H9 (cell line): ENCODE measurements around the gene PDXK. TPM values are rescaled to one million over a fixed set of nuclear protein-coding genes. Genes with fewer than 3 reads are reported as not detected.

ENCODE experiments used
- DNase-seq: peaks from one replicate; pipeline ENCODE4 v3.0.0-alpha.2; 2017
- H2AFZ ChIP-seq: one replicate; pipeline ENCODE4 v1.6.1; 2013; ENCODE audit warnings: mild to moderate bottlenecking, low read length, control low read depth, moderate library complexity
- H2AK5ac ChIP-seq: 2 replicates; pipeline ENCODE4 v1.6.1; 2013; ENCODE audit warnings: low read length, control low read depth, mixed read lengths; ENCODE audit not compliant: insufficient read length
- H2BK120ac ChIP-seq: one replicate; pipeline ENCODE4 v1.6.1; 2013; ENCODE audit warnings: low read depth, mild to moderate bottlenecking, low read length, control low read depth, inconsistent platforms; ENCODE audit not compliant: poor library complexity, severe bottlenecking
- H2BK12ac ChIP-seq: 2 replicates; pipeline ENCODE4 v1.6.1; 2013; ENCODE audit warnings: low read length, control low read depth, mixed read lengths, low read depth; ENCODE audit not compliant: insufficient read length
- H2BK15ac ChIP-seq: 2 replicates; pipeline ENCODE4 v1.6.1; 2013; ENCODE audit warnings: low read depth, low read length, control low read depth
- H2BK20ac ChIP-seq: one replicate; pipeline ENCODE4 v1.6.1; 2013; ENCODE audit warnings: low read depth, mild to moderate bottlenecking, low read length, control low read depth, inconsistent platforms; ENCODE audit not compliant: poor library complexity, severe bottlenecking
- H2BK5ac ChIP-seq: 2 replicates; pipeline ENCODE4 v1.6.1; 2013; ENCODE audit warnings: low read length, control low read depth, mixed read lengths; ENCODE audit not compliant: insufficient read length
- H3K14ac ChIP-seq: 2 replicates; pipeline ENCODE4 v1.6.1; 2013; ENCODE audit warnings: low read length, control low read depth; ENCODE audit not compliant: insufficient read depth
- H3K18ac ChIP-seq: 2 replicates; pipeline ENCODE4 v1.6.1; 2013; ENCODE audit warnings: low read depth, mild to moderate bottlenecking, mixed read lengths, low read length, control low read depth; ENCODE audit not compliant: insufficient read length
- H3K23ac ChIP-seq: 2 replicates; pipeline ENCODE4 v1.6.1; 2013; ENCODE audit warnings: low read length, control low read depth, mixed read lengths, low read depth; ENCODE audit not compliant: insufficient read length
- H3K23me2 ChIP-seq: 2 replicates; pipeline ENCODE4 v1.6.1; 2013; ENCODE audit warnings: low read depth, mild to moderate bottlenecking, mixed read lengths, low read length, control low read depth; ENCODE audit not compliant: insufficient read length, poor library complexity, severe bottlenecking
- H3K27ac ChIP-seq: 2 replicates; pipeline ENCODE4 v1.5.1; 2013; ENCODE audit warnings: low read length, control low read depth, mixed read lengths, low read depth; ENCODE audit not compliant: insufficient read length
- H3K27me3 ChIP-seq: 2 replicates; pipeline ENCODE4 v1.6.1; 2013; ENCODE audit warnings: low read length, control low read depth, inconsistent platforms; ENCODE audit not compliant: insufficient read depth
- H3K4ac ChIP-seq: 2 replicates; pipeline ENCODE4 v1.6.1; 2013; ENCODE audit warnings: low read depth, mild to moderate bottlenecking, control low read depth, inconsistent platforms, low read length, moderate library complexity
- H3K4me1 ChIP-seq: 2 replicates; pipeline ENCODE4 v1.6.1; 2013; ENCODE audit warnings: low read length, control low read depth, inconsistent platforms; ENCODE audit not compliant: insufficient read depth
- H3K4me2 ChIP-seq: 2 replicates; pipeline ENCODE4 v1.6.1; 2013; ENCODE audit warnings: low read length, control low read depth, mixed read lengths; ENCODE audit not compliant: insufficient read length, insufficient read depth
- H3K56ac ChIP-seq: 2 replicates; pipeline ENCODE4 v1.6.1; 2013; ENCODE audit warnings: low read depth, mild to moderate bottlenecking, mixed read lengths, low read length, control low read depth; ENCODE audit not compliant: insufficient read length
- H3K79me1 ChIP-seq: 2 replicates; pipeline ENCODE4 v1.6.1; 2013; ENCODE audit warnings: low read depth, mild to moderate bottlenecking, moderate library complexity, low read length, control low read depth, inconsistent platforms; ENCODE audit not compliant: insufficient read depth, poor library complexity, severe bottlenecking
- H3K79me2 ChIP-seq: 2 replicates; pipeline ENCODE4 v1.6.1; 2013; ENCODE audit warnings: low read length, control low read depth, inconsistent platforms; ENCODE audit not compliant: insufficient read depth
- H3K9ac ChIP-seq: 2 replicates; pipeline ENCODE4 v1.6.1; 2013; ENCODE audit warnings: low read length, control low read depth, mixed read lengths; ENCODE audit not compliant: insufficient read length; ENCODE audit errors: extremely low read depth
- H3K9me3 ChIP-seq: one replicate; pipeline ENCODE4 v1.6.1; 2013; ENCODE audit warnings: low read depth, low read length, inconsistent platforms; ENCODE audit not compliant: control insufficient read depth
- H3T11ph ChIP-seq: one replicate; pipeline ENCODE4 v1.6.1; 2013; ENCODE audit warnings: mild to moderate bottlenecking, low read length, control low read depth, inconsistent platforms
- H4K20me1 ChIP-seq: one replicate; pipeline ENCODE4 v1.6.1; 2013; ENCODE audit not compliant: control insufficient read depth, insufficient read length, insufficient read depth
- H4K5ac ChIP-seq: 2 replicates; pipeline ENCODE4 v1.6.1; 2013; ENCODE audit warnings: low read depth, mild to moderate bottlenecking, mixed read lengths, low read length, control low read depth; ENCODE audit not compliant: insufficient read length
- H4K8ac ChIP-seq: replicated peaks from 2 replicates; pipeline ENCODE4 v1.6.1; 2013; ENCODE audit warnings: low read length, control low read depth, mixed read lengths, low read depth; ENCODE audit not compliant: insufficient read length
- H4K91ac ChIP-seq: 2 replicates; pipeline ENCODE4 v1.6.1; 2013; ENCODE audit warnings: low read depth, mild to moderate bottlenecking, moderate library complexity, mixed read lengths, low read length, control low read depth; ENCODE audit not compliant: insufficient read length
- H3K27ac Mint-ChIP-seq, 3 experiments: 2 replicates in 2 of 3; 3 replicates in 1 of 3; pipeline ENCODE4 v1.8.0; 2020 to 2021; ENCODE audit warnings: mixed read lengths in 3 of 3, mild to moderate bottlenecking in 1 of 3, moderate library complexity in 1 of 3
- H3K27me3 Mint-ChIP-seq: 2 replicates; pipeline ENCODE4 v1.8.0; 2021; ENCODE audit warnings: low read depth, mild to moderate bottlenecking, moderate library complexity, mixed read lengths
- H3K36me3 Mint-ChIP-seq, 3 experiments: 2 replicates in 2 of 3; 3 replicates in 1 of 3; pipeline ENCODE4 v1.8.0; 2020 to 2021; ENCODE audit warnings: low read depth in 3 of 3, mixed read lengths in 3 of 3; ENCODE audit not compliant: insufficient read depth in 1 of 3
- H3K4me1 Mint-ChIP-seq, 2 experiments: 2 replicates each; pipeline ENCODE4 v1.8.0; 2020; ENCODE audit warnings: mixed read lengths in 2 of 2
- H3K4me3 Mint-ChIP-seq, 2 experiments: 2 replicates in 1 of 2; 3 replicates in 1 of 2; pipeline ENCODE4 v1.8.0; 2020 to 2021; ENCODE audit warnings: mild to moderate bottlenecking in 2 of 2, mixed read lengths in 2 of 2, moderate library complexity in 1 of 2
- H3K9me3 Mint-ChIP-seq, 2 experiments: 2 replicates in 1 of 2; 3 replicates in 1 of 2; pipeline ENCODE4 v1.8.0; 2020; ENCODE audit warnings: mild to moderate bottlenecking in 2 of 2, mixed read lengths in 2 of 2, moderate library complexity in 1 of 2
- WGBS: extraction: QIAGEN DNeasy Blood & Tissue Kit; methylation state at CpG from one replicate; pipeline ENCODE4 v1.1.7; 2013; ENCODE audit warnings: missing lambda C conversion rate, low lambda C conversion rate, mixed read lengths; ENCODE audit not compliant: insufficient read length; ENCODE audit errors: extremely low coverage; 5-methylcytosine and 5-hydroxymethylcytosine counted together
- total RNA-seq: library from RNA; stranded (reverse); gene quantifications from 2 replicates; pipeline ENCODE4 v1.2.1, GENCODE V29; 2021
- TF ChIP-seq, protein P1 (sequence below): fragments of 200-600 bp; sonication (generic); conservative IDR thresholded peaks from 3 replicates; pipeline ENCODE4 v1.8.0; 2021; ENCODE audit warnings: antibody characterized with exemption, mild to moderate bottlenecking

PDXK gene
- total RNA-seq, 1 experiment from 2014 or later: 109 TPM

GRCh38 chr21:43771698-43772424, 52.9 kb downstream of the PDXK start:
- peaks cover 1% of the 10 kb centered on the region; the same call in 1 of the 2 replicates for H3K27me3 Mint-ChIP-seq

More at GRCh38 chr21:43771698-43772424, 52.9 kb downstream of the PDXK start:
- TF ChIP-seq, protein P1, sequence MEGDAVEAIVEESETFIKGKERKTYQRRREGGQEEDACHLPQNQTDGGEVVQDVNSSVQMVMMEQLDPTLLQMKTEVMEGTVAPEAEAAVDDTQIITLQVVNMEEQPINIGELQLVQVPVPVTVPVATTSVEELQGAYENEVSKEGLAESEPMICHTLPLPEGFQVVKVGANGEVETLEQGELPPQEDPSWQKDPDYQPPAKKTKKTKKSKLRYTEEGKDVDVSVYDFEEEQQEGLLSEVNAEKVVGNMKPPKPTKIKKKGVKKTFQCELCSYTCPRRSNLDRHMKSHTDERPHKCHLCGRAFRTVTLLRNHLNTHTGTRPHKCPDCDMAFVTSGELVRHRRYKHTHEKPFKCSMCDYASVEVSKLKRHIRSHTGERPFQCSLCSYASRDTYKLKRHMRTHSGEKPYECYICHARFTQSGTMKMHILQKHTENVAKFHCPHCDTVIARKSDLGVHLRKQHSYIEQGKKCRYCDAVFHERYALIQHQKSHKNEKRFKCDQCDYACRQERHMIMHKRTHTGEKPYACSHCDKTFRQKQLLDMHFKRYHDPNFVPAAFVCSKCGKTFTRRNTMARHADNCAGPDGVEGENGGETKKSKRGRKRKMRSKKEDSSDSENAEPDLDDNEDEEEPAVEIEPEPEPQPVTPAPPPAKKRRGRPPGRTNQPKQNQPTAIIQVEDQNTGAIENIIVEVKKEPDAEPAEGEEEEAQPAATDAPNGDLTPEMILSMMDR: no peak
- WGBS: no CpG with 5 or more reads among the region's 13 CpGs
- H2BK12ac ChIP-seq: no peak overlapping the region
- Mint-ChIP-seq H3K9me3 (no peaks in the 10 kb centered on the region; a peak in 1 of 5 replicates), H3K27ac (peak overlapping the region in 2 of 3 experiments; percentile 23 to 60; a peak in 3 of 7 replicates), H3K4me1 (peaks cover 50 to 51% of the 10 kb centered on the region in 2 experiments), H3K4me3 (peak overlapping the region in 1 of 2 experiments; percentile 42; a peak in 2 of 5 replicates), H3K36me3 (peaks cover 10 to 20% (median 18%) of the 10 kb centered on the region in 3 experiments; a peak in 6 of 7 replicates)
- H3K23ac ChIP-seq: no peak overlapping the region
- no peak overlapping the region for H3K27ac ChIP-seq
- H4K5ac ChIP-seq: no peak overlapping the region
- H3K9ac ChIP-seq: no peak overlapping the region
- H4K91ac ChIP-seq: no peak overlapping the region
- no peaks in the 10 kb centered on the region for H3K27me3 ChIP-seq
- H4K8ac ChIP-seq: no peak overlapping the region
- no peak overlapping the region for H2BK15ac ChIP-seq
- DNase-seq: no peak
- H3K4me1 ChIP-seq: peaks cover 4% of the 10 kb centered on the region; the same call in 1 of the 2 replicates
- H3K79me2 ChIP-seq: no peaks in the 10 kb centered on the region; the same call in 1 of the 2 replicates
- H3K79me1 ChIP-seq: no peaks in the 10 kb centered on the region
- H2BK120ac ChIP-seq: no peak overlapping the region
- no peaks in the 10 kb centered on the region for H3K9me3 ChIP-seq
- no peak overlapping the region for H2BK20ac ChIP-seq
- no peaks in the 10 kb centered on the region for H4K20me1 ChIP-seq
- H2AFZ ChIP-seq: no peak overlapping the region
- no peaks in the 10 kb centered on the region for H3K23me2 ChIP-seq
- H3K18ac ChIP-seq: no peak overlapping the region
- no peak overlapping the region for H2AK5ac ChIP-seq
- no peak overlapping the region for H3T11ph ChIP-seq
- no peak overlapping the region for H3K4ac ChIP-seq
- no peak overlapping the region for H3K56ac ChIP-seq
- no peak overlapping the region for H2BK5ac ChIP-seq
- H3K14ac ChIP-seq: no peak overlapping the region
- no peak overlapping the region for H3K4me2 ChIP-seq
